GM21529 (cell line): ENCODE results near the gene JSRP1.
A peak's percentile ranks its signal among the peaks of the same experiment; 100 is the strongest.

Experiments used
- ATAC-seq: cut with Tn5 transposase; IDR thresholded peaks from one replicate; pipeline ENCODE4 v1.9.1; 2021; ENCODE audit not compliant: unreplicated experiment

The JSRP1 gene

DNA sequence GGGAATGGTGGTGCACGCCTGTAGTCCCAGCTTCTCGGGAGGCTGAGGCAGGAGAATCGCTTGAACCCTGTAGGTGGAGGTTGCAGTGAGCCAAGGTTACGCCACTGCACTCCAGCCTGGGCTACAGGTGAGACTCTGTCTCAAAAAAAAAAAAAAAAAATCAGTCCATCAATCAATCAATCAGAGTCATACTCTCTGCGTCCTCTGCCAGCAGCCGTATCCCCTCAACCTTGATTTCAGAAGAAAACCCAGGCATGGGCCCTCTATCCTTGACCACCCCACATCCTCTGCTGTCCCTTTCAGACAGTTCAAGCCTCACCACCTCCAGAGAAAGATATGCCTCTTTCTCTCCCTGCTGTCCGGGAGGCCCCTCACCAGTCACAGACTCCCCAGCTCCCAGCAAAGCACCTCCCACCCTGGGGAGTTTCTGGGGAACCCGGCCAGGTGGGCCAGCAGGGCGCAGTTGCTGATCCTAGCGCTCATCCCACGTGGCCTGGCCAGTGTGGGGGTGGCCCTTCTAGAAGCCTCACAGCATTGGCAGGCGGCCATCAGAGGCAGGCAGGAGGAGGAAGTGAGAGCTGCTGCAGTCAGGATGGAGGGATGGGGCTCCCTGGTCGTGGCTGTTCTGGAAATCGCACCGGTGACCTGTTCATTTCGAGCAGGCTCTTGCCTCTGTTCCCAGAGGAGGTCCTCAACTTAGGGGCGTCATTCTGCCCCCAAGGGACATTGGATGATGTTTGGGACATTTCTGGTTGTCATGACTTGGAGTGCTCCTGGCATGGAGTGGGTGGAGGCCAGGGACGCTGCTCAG, 10.2 kb upstream of the JSRP1 start:
- ATAC-seq: peak; percentile 29

- no peak for ATAC-seq
These were observed 5.4 kb upstream of the JSRP1 start for GRCh38 chr19:2261438-2262172.

- ATAC-seq: no peak
These were observed 4.2 kb upstream of the JSRP1 start for GRCh38 chr19:2260341-2260805.

DNA sequence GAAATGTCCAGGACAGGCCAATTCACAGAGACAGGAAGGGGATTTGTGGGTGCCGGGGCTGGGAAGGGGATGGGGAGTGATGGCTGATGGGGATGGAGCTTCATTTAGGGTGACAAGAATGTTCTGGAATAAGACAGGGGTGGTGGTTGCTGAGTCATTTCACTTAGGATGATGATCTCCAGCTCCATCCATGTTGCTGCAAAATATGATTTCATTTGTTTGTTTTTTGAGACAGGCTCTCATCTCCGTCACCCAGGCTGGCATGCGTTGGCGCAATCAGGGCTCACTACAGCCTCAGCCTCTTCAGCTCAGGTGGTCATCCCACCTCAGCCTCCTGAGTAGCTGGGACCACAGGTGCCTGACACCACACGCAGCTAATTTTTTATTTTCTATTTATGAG, 3.1 kb upstream of the JSRP1 start:
- ATAC-seq: no peak

GRCh38 chr19:2255112-2255845, 938 bp downstream of the JSRP1 start:
- ATAC-seq: no peak

- ATAC-seq: no peak
These were observed 1.9 kb downstream of the JSRP1 start for GRCh38 chr19:2254064-2254872.

DNA sequence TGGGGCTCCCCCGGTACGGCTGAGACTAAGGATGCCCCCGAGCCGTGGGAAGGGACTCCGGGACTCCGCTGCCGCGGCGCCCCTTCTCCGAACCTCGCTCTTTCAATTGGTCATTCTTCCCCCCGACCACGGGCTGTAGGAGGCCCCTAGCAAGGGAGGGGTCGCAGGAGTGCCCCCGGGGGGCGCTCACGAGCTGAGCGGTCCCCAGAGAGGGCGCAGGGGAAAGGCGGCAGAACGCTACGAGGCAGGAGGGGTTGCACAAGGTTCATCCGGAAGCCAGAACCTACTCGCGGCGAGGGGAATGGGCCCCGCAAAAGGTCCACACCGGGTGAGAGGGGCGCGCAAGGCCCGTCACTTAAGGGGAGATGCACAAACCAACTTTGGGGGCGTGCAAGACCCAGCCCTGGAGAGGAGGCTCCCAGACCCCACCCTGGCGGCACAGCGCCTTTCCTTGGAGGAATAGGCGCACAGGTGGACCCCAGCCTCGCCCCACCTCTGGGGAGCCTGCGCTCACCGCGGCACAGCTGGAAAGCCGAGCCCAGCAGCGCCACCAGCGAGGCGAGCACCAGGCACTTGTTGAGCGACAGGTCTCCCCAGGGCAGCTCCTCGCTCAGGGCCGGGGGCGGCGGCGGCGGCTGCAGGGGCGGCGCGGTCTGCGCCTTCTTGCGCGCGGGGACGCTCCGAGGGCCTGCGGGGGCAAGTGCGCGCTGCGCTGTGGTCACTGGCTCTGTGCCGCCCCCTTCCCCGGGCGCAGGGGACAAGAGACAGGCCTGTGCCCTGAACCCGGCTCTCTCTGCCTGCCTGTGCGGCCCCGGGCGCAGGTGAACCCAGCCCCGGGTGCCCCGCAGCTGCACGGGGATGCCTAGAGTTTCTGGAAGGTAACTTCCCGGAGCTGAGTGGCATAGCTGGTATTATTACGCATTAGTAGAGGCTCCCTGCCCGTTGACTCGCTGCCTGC, 2.8 kb downstream of the JSRP1 start:
- ATAC-seq: no peak

- ATAC-seq: no peak
These were observed 3.5 kb downstream of the JSRP1 start for GRCh38 chr19:2252797-2253105.

DNA sequence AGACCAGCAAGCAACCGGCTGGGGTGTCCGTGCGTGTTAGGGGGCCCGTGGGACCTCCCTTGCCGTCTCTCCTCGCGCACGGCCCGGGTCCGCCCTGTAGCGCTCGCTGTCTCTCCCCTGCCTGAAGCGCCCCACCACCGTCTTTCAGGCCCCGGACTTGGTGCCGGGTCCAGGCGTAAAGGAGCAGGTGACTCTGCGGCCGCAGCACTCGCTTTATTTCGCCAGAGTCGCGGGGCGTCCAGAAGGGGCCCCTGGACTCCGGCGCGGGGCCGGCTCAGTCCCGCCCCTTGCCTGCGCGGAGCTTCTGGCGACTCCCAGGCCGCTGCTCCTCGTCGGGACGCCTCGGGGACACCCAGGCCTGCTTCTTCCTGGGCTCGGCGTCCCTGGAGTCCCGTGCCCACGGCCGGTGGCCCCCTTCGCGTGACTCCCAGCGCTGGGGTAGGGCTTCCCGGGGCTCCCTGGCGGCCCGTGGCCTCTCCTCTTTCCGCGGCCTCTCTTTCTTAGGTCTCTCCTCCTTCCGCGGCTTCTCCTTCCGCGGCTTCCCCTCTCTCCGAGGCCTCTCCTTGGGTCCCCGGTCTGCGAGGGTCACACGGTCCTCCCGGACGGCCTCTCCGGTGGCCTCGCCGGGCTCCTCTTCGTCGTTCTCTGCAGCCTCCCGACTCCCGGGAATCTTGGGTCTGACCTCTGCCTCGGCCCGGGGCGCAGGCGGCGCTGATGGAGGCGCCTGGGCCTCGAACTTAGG, 4.0 kb downstream of the JSRP1 start:
- no peak for ATAC-seq

DNA sequence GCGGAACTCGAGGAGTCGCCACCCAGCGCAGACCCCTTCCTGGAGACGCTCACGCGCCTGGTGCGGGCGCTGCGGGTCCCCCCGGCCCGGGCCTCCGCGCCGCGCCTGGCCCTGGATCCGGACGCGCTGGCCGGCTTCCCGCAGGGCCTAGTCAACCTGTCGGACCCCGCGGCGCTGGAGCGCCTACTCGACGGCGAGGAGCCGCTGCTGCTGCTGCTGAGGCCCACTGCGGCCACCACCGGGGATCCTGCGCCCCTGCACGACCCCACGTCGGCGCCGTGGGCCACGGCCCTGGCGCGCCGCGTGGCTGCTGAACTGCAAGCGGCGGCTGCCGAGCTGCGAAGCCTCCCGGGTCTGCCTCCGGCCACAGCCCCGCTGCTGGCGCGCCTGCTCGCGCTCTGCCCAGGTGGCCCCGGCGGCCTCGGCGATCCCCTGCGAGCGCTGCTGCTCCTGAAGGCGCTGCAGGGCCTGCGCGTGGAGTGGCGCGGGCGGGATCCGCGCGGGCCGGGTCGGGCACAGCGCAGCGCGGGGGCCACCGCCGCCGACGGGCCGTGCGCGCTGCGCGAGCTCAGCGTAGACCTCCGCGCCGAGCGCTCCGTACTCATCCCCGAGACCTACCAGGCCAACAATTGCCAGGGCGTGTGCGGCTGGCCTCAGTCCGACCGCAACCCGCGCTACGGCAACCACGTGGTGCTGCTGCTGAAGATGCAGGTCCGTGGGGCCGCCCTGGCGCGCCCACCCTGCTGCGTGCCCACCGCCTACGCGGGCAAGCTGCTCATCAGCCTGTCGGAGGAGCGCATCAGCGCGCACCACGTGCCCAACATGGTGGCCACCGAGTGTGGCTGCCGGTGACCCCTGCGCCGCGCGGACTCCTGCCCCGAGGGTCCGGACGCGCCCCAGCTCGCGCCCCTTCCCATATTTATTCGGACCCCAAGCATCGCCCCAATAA, 4.8 kb downstream of the JSRP1 start:
- ATAC-seq: no peak

DNA sequence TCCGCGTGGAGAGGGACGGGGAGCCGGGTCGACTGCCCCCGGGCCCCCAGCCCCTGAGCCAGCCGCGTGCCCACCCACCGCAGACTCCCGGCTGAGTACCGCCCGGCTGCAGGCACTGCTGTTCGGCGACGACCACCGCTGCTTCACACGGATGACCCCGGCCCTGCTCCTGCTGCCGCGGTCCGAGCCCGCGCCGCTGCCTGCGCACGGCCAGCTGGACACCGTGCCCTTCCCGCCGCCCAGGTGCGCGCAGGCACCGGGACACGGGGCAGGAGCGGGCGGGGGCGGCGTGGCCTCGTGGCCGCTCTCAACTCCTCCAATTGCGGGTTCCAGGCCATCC, 5.5 kb downstream of the JSRP1 start:
- ATAC-seq: no peak

DNA sequence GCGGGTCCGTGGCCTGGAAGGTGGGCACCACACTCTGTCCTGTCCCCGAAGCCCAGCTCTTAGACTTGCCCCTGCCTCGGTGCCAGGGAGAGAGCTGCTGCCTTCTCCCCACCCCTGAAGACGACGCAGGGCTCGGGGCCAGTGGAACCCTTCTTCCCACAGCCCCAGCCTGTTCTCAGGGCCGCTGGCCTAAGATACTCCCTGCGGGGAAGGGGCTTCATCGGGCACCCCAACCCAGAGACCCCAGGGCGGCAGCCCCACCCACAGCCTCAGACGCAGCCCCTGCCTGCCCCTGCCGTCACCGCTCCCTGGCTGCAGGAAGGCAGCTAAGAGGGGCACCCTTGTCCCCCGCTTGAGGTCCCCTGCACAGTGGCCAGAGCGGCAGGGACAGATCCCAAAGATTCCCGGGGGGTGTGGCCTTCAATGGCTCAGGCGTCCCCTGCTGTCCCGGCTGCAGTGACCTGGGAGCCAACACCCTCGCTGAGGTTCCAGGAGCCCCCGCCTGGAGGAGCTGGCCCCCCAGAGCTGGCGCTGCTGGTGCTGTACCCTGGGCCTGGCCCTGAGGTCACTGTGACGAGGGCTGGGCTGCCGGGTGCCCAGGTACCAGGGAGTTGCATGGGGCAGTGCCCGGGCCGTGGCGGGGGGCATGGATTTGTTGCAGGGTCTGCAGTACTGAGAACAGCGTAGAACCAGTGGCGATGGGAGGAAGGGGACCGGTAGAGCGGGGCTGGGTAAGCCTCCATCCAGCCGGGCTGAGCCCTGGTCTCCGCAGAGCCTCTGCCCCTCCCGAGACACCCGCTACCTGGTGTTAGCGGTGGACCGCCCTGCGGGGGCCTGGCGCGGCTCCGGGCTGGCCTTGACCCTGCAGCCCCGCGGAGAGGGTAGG, 6.1 kb downstream of the JSRP1 start:
- ATAC-seq: no peak

DNA sequence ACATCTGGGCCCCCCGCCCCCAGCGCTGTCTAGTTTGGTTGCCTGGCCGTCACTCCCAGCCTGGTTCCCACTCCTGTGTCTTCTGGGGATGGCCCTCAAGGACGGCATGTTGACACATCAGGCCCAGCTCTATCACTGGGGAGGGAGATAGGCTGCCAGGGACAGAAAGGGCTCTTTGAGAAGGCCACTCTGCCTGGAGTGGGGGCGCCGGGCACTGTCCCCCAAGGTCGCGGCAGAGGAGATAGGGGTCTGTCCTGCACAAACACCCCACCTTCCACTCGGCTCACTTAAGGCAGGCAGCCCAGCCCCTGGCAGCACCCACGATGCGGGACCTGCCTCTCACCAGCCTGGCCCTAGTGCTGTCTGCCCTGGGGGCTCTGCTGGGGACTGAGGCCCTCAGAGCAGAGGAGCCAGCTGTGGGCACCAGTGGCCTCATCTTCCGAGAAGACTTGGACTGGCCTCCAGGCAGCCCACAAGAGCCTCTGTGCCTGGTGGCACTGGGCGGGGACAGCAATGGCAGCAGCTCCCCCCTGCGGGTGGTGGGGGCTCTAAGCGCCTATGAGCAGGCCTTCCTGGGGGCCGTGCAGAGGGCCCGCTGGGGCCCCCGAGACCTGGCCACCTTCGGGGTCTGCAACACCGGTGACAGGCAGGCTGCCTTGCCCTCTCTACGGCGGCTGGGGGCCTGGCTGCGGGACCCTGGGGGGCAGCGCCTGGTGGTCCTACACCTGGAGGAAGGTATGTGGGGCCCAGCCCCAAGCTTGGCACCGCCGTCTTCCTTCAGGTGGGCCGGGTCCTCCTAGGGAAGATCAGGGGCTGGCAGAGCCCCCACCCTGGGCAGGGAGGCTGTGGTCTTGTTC, 7.0 kb downstream of the JSRP1 start, which contains the start of gene AMH:
Gene AMH, plus strand, starts transcription at position 314 of the 857 bp plus-strand sequence. Its CDS starts 10 bp downstream, at position 324.
- ATAC-seq: no peak

- ATAC-seq: no peak
These were observed 7.8 kb downstream of the JSRP1 start for GRCh38 chr19:2248136-2249009.

DNA sequence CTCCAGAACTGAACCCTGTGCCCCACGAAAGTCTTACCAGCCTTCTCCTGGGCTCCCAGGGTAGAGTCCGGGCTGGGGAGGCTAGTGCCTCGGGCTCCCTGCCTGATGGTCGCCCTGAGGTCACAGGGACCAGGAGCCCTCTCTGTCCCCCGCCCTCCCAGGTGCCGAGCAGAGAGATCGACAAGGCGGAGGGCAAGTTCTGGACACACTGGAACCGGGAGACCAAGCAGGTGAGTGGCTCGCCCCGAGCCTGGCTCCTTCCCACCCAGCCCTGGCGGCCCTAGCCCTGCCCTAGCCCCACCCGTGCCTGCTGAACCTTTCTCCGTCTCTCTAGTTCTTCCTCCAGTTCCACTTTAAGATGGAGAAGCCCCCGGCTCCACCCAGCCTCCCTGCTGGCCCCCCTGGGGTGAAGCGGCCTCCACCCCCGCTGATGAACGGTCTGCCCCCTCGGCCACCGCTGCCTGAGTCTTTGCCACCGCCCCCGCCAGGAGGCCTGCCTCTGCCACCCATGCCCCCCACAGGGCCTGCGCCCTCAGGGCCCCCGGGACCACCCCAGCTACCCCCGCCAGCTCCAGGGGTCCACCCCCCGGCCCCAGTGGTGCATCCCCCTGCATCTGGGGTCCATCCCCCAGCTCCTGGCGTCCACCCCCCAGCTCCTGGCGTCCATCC, 8.7 kb downstream of the JSRP1 start:
- ATAC-seq: no peak
